Effector memory CD4-positive, alpha-beta T cell (primary cell): ENCODE data around the gene AGBL2.
"Not testable (repeated sequence)": the region's sequence is repeated elsewhere in the genome, so short reads cannot be mapped to it uniquely, and the experiment has no call there.

Experiments used
- DNase-seq, 3 donors: peaks; one replicate each; pipeline ENCODE4 v3.0.0-alpha.2; 2020
- H3K27ac ChIP-seq: 2 replicates; pipeline ENCODE4 v1.7.0; 2013; ENCODE audit warnings: mild to moderate bottlenecking, low read length, moderate library complexity; ENCODE audit not compliant: insufficient read depth, poor library complexity, severe bottlenecking
- H3K27me3 ChIP-seq: replicated peaks from 2 replicates; pipeline ENCODE4 v1.7.0; 2013; ENCODE audit warnings: mild to moderate bottlenecking, low read length; ENCODE audit not compliant: insufficient read depth, control insufficient read depth, poor library complexity, severe bottlenecking
- H3K36me3 ChIP-seq: 2 replicates; pipeline ENCODE4 v1.7.0; 2013; ENCODE audit warnings: mild to moderate bottlenecking, low read length, moderate library complexity; ENCODE audit not compliant: control insufficient read depth, insufficient read depth
- H3K4me1 ChIP-seq: 2 replicates; pipeline ENCODE4 v1.7.0; 2013; ENCODE audit warnings: low read length, mild to moderate bottlenecking; ENCODE audit not compliant: control insufficient read depth, insufficient read depth, poor library complexity, severe bottlenecking
- H3K4me3 ChIP-seq: 2 replicates; pipeline ENCODE4 v1.7.0; 2013; ENCODE audit warnings: low read length, low read depth, mild to moderate bottlenecking; ENCODE audit not compliant: insufficient read depth, poor library complexity, severe bottlenecking
- H3K9me3 ChIP-seq: 2 replicates; pipeline ENCODE4 v1.7.0; 2013; ENCODE audit warnings: mild to moderate bottlenecking, low read length, moderate library complexity; ENCODE audit not compliant: control insufficient read depth

The AGBL2 gene

DNA sequence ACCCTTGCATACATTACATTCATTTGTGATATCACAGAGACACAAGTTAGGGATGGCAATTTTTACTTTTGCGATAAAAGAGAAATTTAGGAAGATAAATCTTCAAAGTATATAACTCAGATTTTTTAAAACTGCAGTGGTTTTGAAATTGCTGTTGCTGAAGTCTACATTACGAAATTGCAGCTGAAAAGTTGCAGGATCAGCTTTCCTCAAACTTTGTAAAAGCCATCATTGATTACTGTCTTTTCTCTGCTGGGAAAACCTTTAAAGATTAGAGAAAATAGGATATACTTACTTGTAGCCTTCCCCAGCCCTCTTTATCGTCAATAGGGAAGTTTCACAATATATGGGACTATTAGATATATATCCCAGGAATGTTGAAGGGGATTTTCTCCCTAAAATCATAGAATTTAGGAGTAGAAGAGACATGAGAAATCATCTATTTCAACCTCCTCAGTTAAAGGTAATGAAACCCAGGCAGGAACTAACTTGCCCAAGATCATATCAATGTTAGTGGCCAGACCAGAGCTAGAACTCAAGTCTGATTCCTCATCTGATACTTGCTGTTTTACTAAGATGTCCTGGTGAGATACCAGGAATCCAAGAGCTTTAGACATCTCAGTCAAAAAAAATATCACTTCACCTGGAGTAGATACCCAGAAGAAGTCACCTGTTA is 10.4 kb upstream of the AGBL2 start:
- no peaks in the 10 kb centered on the region for H3K27me3 ChIP-seq
- DNase-seq = no peak

DNA sequence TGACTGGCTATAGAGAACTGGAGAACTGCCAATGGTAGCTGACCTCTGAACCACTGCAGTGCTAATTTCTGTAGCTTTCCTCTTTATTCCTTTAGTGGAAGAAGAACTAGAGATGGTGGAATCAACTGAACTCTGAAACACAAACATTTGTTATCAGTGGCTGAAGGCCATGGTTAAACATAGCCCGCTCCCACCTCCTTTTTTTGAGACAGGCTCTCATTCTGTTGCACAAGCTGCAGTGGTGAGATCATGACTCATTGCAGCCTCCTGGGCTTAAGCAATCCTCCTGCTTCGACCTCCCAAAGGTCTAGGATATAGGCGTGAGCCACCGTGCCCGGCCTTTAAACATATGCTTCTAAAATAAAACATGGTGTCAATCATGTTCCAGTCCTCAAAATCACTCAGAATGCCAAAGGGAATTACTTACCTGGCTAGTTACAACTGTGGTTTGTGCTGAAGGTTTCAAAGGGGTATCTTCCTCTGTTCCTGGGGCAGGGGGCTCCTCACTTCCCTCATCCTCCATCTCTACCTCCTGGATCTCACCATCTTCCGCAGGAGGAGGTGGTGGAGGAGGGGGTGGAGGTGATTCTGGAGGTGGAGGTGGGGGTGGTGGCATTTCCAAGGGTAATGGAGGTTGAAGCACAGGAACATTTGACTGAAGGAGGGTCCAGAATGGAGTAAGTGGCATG is 9.0 kb upstream of the AGBL2 start:
- Histone ChIP-seq H3K27me3 (no peaks in the 10 kb centered on the region), H3K4me3 (no peak overlapping the region), H3K4me1 (no peaks in the 10 kb centered on the region), H3K36me3 (peaks cover 82% of the 10 kb centered on the region), H3K27ac (no peak overlapping the region), H3K9me3 (no peaks in the 10 kb centered on the region)
- DNase-seq = no peak

More for the DNA sequence above, 10.4 kb upstream of the AGBL2 start:
- H3K36me3 ChIP-seq = peaks cover 84% of the 10 kb centered on the region
- H3K9me3 ChIP-seq = no peaks in the 10 kb centered on the region
- no peaks in the 10 kb centered on the region for H3K4me1 ChIP-seq
- no peak overlapping the region for H3K4me3 ChIP-seq
- no peak overlapping the region for H3K27ac ChIP-seq

DNA sequence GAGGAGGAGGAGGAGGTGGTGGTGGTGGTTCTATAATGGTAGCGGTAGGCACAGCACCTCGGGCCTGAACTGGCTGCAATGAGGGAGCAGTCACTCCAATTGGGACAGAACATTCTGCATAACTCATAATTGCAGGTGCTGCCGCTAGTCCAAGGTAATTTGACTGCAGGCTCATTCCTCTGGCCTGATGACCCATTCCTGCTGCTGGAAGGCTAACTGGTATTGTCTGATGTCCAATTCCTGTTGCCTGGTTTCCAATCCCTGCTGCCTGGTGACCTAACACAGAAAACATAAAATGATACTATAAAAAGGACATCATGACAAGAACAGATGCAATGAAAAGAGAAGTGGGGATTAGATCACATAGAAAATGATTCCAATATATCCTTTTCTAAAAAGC is 7.9 kb upstream of the AGBL2 start:
- Histone ChIP-seq H3K9me3 (no peaks in the 10 kb centered on the region), H3K4me1 (no peaks in the 10 kb centered on the region), H3K36me3 (peaks cover 80% of the 10 kb centered on the region), H3K27me3 (no peaks in the 10 kb centered on the region), H3K27ac (no peak overlapping the region), H3K4me3 (no peak overlapping the region)
- no peak for DNase-seq

DNA sequence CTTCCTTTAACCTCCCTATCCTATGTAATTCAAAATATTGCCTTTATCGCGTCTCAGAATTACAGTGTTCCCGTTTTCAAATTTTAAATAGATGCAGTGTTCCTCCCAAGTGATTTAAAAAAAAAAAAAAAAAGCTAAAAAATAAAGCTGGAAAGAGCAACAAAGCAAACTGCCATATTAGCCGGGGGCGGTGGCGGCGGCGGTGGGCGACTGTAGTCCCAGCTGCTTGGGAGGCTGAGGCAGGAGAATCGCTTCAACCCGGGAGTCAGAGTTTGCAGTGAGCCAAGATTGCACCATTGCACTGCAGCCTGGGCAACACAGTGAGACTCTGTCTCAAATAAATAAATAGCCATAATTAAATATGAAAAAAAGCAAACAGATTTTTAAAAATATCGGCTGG is 5.5 kb upstream of the AGBL2 start:
- H3K4me1 ChIP-seq = no peaks in the 10 kb centered on the region
- H3K4me3 ChIP-seq = no peak overlapping the region
- peaks cover 65% of the 10 kb centered on the region for H3K36me3 ChIP-seq
- H3K27ac ChIP-seq = no peak overlapping the region
- no peaks in the 10 kb centered on the region for H3K9me3 ChIP-seq
- DNase-seq = no peak
- no peaks in the 10 kb centered on the region for H3K27me3 ChIP-seq

DNA sequence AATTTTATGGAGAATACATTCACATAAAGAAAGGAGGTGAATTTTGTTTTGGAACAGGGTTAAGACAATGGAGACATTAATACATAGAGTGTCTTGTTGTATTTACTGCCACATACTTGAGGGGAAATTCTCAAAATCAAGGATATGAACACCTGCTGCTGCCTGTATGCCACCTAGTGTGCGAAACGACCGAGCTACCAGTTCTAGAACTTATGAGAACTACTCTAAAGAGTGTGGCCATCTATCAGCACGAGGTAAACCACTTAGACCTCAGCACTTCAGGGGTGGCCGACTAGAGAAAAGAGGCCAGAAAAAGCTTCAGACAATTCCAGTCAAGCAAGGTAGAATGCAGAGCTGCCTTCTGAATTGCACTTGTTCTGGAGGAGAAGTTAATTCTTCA is 1.5 kb upstream of the AGBL2 start:
- Histone ChIP-seq H3K4me1 (peaks cover 7% of the 10 kb centered on the region), H3K9me3 (no peaks in the 10 kb centered on the region), H3K27me3 (no peaks in the 10 kb centered on the region), H3K36me3 (peaks cover 37% of the 10 kb centered on the region), H3K4me3 (no peak overlapping the region), H3K27ac (peak overlapping the region; percentile 7)
- no peak for DNase-seq

DNA sequence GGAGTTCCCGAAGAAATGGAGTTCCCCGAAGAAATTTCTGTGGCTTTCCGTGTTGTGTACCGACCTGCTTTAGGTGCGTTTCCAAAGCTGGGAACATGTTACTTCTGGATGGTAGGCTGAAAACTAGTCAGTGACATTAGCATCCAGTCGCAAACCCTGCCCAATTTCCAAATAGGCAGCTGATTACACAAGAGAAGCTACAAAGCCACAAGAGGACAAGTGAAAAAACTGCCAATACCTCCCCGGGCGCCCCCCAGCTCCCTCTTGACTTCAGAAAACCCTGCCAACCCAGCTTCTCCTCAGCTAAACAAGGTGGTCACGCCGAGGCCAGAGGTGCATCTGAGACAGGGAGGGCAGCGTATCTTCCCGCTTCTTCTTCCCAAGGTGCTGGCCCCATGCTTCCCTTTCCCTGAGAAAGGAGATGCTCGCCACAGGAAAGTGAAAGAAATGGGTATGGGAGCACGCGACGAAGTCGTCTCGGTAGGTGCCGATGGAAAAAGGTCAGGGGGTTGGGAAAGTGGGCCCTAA is 551 bp downstream of the AGBL2 start:
- no peak for DNase-seq
- Histone ChIP-seq H3K36me3 (peaks cover 22% of the 10 kb centered on the region), H3K27ac (peak overlapping the region; percentile 82)

DNA sequence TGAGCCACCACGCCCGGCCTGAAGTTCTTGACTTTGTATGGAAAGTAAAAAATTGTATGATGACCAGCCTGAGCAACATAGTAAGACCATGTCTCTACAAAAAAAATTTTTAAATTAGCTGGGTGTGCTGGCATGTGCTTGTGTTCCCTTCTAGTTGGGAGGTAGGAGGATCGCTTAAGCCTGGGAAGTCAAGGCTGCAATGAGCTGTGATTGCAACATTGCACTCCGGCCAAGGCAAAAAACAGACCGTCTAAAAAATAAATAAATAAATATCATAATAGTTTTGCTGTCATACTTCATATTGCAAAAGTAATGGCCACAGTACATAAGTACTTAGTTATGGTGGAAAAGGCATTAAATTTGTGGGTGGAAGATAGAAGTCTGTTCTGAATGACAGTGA is 3.4 kb downstream of the AGBL2 start:
- DNase-seq = no peak
- H3K9me3 ChIP-seq = no peaks in the 10 kb centered on the region

More for the DNA sequence above, 551 bp downstream of the AGBL2 start:
- Histone ChIP-seq H3K4me3 (peak overlapping the region; percentile 73), H3K4me1 (peaks cover 7% of the 10 kb centered on the region), H3K27me3 (no peaks in the 10 kb centered on the region), H3K9me3 (no peaks in the 10 kb centered on the region)

DNA sequence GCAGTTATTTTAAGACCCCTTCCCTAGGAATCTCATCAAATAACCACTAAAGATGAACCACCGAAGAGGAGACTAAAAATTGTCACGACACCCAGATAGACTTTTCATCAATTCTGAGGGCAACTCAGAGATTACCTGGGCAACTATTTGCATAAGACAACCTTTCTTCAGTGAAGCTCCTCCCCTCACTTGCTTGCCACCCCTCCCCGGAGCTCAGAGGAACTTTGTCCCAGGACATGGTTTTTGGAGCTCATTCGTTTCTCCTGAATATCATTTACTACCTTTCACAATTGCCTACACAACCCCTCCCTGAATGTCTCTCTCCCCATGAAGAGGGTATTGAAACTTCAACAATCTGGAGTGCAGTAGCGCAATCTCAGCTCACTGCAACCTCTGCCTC is 3.9 kb downstream of the AGBL2 start:
- Histone ChIP-seq H3K27me3 (no peaks in the 10 kb centered on the region), H3K36me3 (peaks cover 2% of the 10 kb centered on the region), H3K4me1 (peaks cover 7% of the 10 kb centered on the region), H3K4me3 (no peak overlapping the region), H3K27ac (no peak overlapping the region), H3K9me3 (no peaks in the 10 kb centered on the region)
- no peak for DNase-seq

More for the DNA sequence above, 3.4 kb downstream of the AGBL2 start:
- Histone ChIP-seq H3K4me1 (peaks cover 7% of the 10 kb centered on the region), H3K27me3 (no peaks in the 10 kb centered on the region), H3K4me3 (no peak overlapping the region), H3K27ac (no peak overlapping the region), H3K36me3 (peaks cover 7% of the 10 kb centered on the region)

DNA sequence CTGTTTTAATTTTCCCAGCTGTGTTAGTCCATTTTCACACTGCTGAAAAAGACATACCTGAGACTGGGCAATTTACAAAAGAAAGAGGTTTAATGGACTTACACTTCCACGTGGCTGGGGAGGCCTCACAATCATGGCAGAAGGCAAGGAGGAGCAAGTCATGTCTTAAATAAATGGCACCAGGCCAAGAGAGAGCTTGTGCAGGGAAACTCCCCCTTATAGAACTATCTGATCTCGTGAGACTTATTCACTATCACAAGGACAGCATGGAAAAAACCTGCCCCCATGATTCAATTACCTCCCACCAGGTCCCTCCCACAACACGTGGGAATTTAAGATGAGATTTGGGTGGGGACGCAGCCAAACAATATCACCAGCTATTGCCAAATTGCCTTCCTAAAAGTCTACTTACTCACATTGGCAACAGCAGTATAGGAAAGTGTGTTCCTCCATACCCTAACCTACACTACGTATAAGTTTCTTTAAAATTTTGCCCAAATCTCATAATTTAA is 7.8 kb downstream of the AGBL2 start:
- H3K4me3 ChIP-seq, H3K36me3 ChIP-seq, H3K9me3 ChIP-seq, H3K4me1 ChIP-seq, DNase-seq, H3K27me3 ChIP-seq, H3K27ac ChIP-seq: not testable (repeated sequence)

DNA sequence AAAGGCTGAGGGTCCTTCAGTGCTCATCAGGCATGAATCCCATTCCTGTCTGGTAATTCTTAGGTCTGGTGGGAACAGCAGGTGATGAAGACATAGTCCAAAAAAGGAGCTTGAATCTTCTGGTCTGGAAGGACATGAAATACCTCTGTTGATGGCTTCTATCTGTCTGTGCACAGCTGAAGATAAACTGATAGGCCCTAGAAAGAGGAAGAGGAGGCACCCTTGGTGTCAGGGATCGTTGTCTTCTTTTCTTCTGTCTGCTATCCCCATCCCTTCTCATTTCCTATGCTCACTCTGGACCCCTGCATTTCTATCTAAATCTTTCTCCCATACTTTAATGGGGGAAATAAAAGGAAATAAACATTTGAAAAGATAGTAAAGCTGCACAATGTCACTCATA is 9.4 kb downstream of the AGBL2 start:
- H3K9me3 ChIP-seq = no peaks in the 10 kb centered on the region

More for the DNA sequence above, 9.4 kb downstream of the AGBL2 start:
- no peak overlapping the region for H3K27ac ChIP-seq
- H3K4me3 ChIP-seq = no peak overlapping the region
- no peaks in the 10 kb centered on the region for H3K36me3 ChIP-seq
- H3K27me3 ChIP-seq = no peaks in the 10 kb centered on the region
- H3K4me1 ChIP-seq = no peaks in the 10 kb centered on the region
- no peak for DNase-seq
